GM13977 (cell line): ENCODE results near the gene CCDC57.
A peak's percentile ranks its signal among the peaks of the same experiment; 100 is the strongest.

Source experiments
- DNase-seq: peaks from one replicate; pipeline ENCODE4 v3.0.0; 2012; ENCODE audit warnings: low spot score
- in situ Hi-C: fragments of 300-500 bp; cut with MboI; formaldehyde crosslinking; loops from one replicate; pipeline ENCODE4 v1.12.0; 2022; ENCODE audit warnings: low sequenced_read_pairs, low pct_unique_long_range_greater_than_20kb, mixed read lengths, inconsistent platforms; ENCODE audit not compliant: unreplicated experiment
- TF ChIP-seq, protein P1 (sequence below): IDR thresholded peaks from 2 replicates; pipeline ENCODE4 v1.5.1; 2012; ENCODE audit warnings: mild to moderate bottlenecking, control low read depth; ENCODE audit not compliant: insufficient read depth; ENCODE audit errors: extremely low read depth, missing control alignments

Gene CCDC57

GRCh38 chr17:82072827-82073226, 139.8 kb downstream of the CCDC57 start:
- DNase-seq: no peak
- TF ChIP-seq, protein P1, sequence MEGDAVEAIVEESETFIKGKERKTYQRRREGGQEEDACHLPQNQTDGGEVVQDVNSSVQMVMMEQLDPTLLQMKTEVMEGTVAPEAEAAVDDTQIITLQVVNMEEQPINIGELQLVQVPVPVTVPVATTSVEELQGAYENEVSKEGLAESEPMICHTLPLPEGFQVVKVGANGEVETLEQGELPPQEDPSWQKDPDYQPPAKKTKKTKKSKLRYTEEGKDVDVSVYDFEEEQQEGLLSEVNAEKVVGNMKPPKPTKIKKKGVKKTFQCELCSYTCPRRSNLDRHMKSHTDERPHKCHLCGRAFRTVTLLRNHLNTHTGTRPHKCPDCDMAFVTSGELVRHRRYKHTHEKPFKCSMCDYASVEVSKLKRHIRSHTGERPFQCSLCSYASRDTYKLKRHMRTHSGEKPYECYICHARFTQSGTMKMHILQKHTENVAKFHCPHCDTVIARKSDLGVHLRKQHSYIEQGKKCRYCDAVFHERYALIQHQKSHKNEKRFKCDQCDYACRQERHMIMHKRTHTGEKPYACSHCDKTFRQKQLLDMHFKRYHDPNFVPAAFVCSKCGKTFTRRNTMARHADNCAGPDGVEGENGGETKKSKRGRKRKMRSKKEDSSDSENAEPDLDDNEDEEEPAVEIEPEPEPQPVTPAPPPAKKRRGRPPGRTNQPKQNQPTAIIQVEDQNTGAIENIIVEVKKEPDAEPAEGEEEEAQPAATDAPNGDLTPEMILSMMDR: no peak
- in situ Hi-C loops: no loop called here

- TF ChIP-seq, protein P1: no peak
- in situ Hi-C loops: no loop called here
- no peak for DNase-seq
Measured at GRCh38 chr17:82070611-82071010, 142.0 kb downstream of the CCDC57 start.

DNA sequence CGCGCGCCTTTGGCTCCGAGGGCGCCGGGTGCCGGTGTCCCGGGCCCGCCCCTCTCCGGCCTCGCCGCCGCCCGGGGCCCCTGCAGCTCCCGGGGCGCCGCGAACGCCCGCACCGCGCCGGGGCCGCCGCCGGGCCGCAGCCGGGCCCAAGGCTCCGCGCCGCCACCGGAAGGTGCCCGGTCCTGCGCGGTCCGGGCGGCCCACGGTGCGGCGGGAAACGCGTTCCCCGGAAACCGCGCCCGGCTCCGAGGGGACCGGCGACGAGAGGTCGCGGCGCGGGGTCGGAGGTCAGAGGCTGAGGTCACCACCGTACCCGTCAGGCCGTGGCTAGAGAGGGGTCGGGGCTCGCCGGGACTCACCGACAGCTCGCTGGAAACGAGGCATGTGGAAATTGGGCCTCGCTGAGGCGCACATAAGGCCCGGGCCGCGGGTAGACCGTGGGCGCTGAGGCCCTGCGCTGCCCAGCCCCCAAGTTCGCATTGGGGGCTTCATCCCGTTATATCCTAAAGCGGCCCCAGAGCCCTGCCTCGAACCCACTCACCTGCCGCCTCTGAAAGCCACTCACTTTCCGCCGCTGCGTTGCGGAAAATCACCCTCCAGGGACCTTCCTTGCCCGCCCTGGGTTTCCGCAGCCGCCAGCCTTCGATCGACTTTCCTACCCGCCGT, 146.9 kb downstream of the CCDC57 start, which contains the start of gene DUS1L:
Gene DUS1L, minus strand, starts transcription at position 167 of the 666 bp plus-strand sequence. CDS start 745 bp downstream, outside the sequence.
- DNase-seq: peak; percentile 96
- in situ Hi-C loops: no loop called here
- TF ChIP-seq, protein P1: no peak

- TF ChIP-seq, protein P1: no peak
- in situ Hi-C loops: no loop called here
- no peak for DNase-seq
Measured at GRCh38 chr17:82065193-82065637, 147.4 kb downstream of the CCDC57 start.

DNA sequence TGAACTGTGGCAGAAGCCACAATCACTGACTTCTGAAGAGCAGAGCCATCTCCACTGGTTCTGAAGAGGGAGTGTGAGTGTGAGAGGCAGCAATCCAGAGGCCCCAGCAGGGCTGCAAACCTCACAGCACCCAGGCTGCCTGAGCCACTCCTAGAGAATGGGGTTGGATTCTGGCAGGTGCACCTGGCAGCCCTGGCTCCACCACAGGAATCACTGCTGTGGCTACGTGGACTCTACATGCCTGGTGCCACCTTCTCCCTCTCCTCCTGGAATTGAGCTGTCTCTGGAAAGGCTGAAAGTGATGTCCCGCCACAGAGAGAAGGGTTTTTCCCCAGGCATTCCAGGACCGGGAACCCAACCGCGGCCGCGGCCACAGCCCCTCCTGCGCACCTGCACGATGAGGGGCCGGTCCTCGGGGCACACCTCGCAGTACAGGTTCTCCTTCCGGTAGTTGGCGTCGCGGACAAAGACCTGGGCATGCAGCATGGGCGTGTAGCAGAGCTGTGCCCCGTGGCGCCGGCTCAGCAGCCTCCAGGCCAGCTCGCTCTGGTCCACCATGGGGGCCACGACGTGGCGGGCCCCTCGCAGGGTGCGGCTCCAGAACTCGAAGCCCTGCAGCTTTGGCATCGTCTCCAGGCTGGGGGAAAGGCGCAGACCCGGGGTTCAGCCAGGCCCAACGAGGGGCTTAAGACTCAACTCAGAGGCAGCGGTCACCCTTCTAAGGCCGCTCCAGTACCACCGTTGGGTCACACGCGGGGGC, 148.0 kb downstream of the CCDC57 start:
- in situ Hi-C loops: no loop called here
- no peak for DNase-seq
- TF ChIP-seq, protein P1: no peak

DNA sequence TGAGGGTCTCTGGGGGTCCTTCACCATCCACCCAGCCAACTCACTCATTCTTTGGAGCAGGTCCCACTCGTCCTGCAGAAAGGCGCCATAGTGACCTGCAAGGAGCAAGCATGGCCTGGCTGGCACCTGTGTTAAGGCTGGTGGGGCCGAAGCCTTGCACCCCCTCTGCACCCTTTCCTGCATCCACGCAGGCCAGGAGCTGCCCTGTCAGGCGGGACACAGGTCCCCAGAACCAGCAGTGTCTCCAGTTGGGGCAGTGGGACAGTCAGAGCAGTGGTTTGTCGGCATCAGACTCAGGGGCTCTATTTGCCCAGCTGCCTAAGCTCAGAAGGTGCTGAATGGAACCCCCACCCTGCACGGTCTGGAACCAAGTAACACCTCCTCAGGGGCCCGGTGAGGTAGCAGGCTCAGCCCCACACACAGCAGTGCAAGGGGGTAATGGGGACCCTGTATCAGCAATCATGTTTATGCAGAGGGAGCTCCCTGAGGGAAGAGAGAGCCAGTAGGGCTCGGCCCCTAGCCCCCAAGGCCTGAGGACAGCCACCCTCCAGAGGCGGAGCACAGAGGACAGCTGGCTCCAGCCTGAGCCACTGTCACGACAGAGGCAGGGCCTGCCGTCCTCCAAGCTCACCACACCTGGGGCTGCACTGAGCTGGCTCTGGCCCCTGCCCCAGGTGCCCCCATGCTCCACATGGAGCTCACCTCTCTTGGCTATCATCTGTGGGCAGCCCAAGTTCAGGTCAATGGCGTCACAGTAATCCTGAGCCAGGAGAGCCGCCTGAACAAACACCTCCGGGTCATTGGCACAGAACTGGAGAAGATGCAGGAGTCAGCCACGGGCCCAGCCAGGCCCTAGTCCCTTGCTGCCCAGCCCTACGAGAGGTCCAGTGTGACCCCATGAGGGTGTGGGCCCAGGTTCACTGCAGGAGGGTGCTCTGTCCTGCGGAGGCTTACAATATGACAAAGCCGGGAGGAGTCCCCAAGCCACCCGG, 148.9 kb downstream of the CCDC57 start:
- TF ChIP-seq, protein P1: no peak
- DNase-seq: no peak
- in situ Hi-C loops: no loop called here
